Stimulated activated CD8-positive, alpha-beta memory T cell treated with anti-CD3 and anti-CD28 coated beads, Interleukin-4, amount 100 ng/mL, for 48 hours (primary cell): ENCODE results near the gene MAGEA11.
"Not testable (repeated sequence)": the region's sequence is repeated elsewhere in the genome, so short reads cannot be mapped to it uniquely, and the experiment has no call there.

ENCODE experiments used
- DNase-seq: peaks from one replicate; pipeline ENCODE4 v3.0.0-alpha.2; 2020

MAGEA11 gene, protein sequence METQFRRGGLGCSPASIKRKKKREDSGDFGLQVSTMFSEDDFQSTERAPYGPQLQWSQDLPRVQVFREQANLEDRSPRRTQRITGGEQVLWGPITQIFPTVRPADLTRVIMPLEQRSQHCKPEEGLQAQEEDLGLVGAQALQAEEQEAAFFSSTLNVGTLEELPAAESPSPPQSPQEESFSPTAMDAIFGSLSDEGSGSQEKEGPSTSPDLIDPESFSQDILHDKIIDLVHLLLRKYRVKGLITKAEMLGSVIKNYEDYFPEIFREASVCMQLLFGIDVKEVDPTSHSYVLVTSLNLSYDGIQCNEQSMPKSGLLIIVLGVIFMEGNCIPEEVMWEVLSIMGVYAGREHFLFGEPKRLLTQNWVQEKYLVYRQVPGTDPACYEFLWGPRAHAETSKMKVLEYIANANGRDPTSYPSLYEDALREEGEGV

DNA sequence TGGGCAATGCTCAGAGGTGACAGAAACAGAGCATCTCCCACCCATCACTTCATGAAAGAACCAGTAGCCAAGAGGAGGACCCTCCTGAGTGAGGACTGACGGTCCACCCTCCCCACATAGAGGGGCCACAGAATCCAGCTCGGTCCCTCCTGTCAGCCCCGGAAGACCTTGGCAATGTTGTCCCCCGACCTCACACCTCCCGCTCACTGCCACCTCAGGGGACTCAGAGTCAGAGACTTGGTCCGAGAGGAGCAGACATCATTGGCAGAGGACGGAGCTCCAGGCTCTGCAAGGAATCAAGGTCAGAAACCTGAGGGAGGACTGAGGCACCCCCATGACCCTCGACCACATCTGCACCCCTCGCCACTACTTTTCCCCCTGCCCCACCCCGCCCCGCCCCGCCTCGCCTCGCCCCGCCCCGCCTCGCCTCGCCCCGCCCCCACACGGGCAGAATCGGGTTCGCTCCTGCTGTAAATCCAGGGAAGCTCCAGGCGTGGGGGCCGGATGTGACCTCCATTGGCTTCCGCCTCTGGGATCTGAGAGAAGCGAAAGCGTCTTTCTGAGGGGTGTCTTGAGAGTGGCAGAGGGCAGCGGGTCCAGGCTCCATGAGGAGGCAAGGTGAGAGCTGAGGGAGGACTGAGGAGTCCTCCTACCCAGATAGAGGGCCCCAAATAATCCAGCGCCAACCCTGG, at the start of gene MAGEA11:
MAGEA11 (plus strand) TSS at position 516 of the 692 bp plus-strand sequence. CDS start 1,100 bp downstream, outside the sequence.
- no peak for DNase-seq

DNA sequence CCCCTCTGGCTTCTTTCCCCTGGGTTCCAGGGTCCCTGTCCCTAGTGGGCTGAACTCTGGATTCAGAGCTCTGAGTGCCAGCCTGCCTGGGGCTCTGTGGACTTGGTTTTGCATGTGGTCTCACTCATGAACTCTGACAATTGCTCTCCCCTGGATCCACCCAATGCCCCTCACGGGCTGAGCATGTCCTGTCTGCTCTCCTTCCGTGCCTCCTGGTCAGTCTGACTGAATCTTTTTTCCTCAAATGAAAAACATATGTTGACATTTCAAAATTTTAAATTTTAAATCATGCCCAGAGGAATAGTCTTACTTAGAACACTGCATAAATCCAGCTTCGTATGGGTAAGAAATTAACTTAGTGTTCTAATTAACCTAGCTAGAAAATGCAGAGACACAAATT, 36.8 kb upstream of the MAGEA11 start:
- not testable (repeated sequence) for DNase-seq

GRCh38 chrX:149675554-149675953, 36.3 kb upstream of the MAGEA11 start:
- DNase-seq, result not testable (repeated sequence)

DNA sequence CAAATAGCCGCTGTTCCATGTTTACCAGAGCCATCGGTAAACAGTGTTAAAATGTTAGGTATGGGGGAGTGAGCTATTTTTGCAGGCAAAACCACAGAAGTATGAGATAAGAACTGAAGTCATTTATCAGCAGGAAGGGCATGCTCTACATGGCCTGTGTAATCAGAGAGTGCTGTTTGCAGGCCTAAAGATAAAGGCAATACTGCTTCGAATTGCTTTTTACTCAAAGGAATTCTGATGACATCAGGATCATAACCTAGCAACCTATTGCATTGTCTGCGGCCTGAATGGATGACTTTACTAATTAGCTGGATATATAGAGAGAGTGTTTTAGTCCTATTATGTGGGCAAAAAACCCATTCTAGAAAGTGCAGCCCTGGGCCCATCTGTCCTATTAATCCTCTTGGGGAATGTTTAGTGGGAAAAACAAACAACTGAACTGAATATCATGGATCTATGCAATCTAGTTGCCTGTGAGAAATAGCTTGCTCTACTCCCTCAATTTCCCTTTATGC, 32.6 kb upstream of the MAGEA11 start:
- not testable (repeated sequence) for DNase-seq

GRCh38 chrX:149681182-149681581, 30.7 kb upstream of the MAGEA11 start:
- no peak for DNase-seq

- DNase-seq, result no peak
These were observed 29.8 kb upstream of the MAGEA11 start for GRCh38 chrX:149682031-149682430.

- no peak for DNase-seq
These were observed 28.6 kb upstream of the MAGEA11 start for GRCh38 chrX:149682956-149683947.

DNA sequence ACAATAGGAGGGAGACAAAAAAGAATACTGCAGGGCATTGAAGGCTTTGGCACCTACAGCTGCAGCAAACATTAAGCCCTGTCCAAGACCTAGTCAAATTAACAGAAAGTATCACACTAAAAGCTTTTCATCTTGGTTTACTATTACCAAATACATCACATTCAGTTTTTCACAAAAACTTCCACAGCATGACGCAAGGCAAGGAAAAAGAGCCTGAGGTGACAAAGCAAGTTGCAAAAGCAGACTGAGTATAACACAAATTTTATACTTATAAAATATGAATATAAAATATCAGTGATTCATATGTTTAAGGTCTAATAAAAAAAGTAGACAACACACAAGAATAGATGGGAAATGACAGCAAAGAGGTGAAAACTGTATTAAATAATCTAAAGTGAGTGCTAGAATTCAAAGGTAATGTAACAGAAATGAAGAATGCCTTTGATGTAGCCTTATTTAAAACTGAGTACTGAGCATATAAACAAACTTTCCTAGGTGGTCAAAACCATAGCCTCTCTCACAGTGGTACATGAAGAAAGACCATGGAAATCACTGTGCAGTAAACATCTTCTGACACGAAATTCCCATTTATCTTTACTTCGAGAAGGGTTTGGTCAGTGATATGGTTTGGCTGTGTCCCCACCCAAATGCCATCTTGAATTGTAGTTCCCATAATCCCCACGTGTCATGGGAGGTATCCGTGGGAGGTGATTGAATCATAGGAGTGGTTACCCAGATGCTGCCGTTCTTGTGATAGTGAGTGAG, 27.7 kb upstream of the MAGEA11 start:
- DNase-seq, result no peak

DNA sequence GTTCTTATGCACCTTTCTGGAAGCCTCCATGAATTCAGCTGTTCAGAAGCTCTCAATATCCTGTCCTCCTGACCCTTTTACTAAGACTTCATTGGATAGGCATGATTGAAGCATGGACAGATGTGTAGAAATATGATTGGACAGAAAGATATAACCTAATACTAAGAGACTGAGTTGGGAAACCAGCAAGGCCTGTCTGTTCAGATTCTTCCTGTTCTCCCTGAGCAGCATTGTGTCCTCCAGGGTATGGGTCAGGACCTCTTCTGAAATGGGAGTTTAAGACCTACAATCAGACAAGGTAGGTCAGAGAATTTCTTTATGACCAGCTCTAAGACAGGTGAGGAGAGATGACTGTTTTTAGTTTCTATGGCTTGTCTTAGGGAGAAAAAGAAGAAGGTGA, 23.9 kb upstream of the MAGEA11 start:
- DNase-seq, result no peak

DNA sequence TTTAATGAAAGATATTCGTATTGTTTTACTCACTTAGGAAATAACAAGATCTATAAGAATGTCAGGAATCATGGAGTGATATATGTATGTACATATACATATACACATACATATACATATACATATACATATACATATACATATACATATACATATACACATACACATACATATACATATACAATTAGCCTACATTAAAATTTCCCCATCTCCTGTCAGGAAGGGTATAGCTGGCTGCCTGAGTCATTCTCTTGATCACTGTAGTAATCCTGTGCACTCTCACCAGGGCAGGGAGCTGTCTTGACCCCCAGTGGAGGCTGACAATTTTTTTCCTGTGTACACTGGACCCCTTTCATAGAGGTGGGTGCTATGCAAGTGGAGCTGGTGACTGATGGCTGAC, 23.3 kb upstream of the MAGEA11 start:
- DNase-seq, result no peak

DNA sequence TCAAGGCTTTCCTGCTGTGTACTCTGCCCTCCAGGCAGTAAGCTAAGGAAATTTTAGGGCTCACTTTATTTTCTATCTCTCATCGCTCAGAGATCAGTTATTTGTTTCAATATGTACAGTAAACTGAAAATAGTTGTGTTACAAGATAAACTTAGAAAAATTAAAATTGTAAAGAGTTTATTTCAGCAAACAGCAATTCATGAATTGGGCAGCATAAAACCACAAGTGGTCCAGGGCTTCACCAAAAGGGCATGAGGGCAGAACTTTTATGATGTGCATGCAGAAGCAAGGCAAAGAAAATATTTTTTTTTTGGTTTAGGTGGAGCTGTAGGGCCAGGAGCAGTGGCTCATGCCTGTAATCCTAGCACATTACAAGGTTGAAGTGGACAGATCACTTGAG, 20.1 kb upstream of the MAGEA11 start:
- DNase-seq, result no peak

DNA sequence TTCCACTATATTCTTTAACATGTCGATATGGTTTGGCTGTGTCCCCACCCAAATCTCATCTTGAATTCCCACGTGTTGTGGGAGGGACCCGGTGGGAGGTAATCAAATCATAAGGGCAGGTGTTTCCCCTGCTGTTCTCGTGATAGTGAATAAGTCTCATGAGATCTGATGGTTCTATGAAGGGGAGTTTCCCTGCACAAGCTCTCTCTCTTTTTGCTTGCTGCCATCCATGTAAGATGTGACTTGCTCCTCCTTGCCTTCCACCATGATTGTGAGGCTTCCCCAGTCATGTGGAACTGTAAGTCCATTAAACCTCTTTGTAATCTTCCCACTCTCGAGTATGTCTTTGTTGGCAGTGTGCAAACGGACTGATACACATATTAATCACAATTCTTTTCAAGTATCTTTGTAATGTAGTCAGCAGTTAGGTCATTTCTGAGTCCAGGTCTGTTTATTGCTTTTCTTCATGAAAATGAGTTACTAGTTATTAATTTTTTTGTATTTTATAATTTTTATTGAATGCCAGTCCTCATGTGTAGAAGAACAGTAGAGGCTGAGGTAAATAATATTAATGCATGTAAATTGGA, 19.1 kb upstream of the MAGEA11 start:
- DNase-seq, result not testable (repeated sequence)

DNA sequence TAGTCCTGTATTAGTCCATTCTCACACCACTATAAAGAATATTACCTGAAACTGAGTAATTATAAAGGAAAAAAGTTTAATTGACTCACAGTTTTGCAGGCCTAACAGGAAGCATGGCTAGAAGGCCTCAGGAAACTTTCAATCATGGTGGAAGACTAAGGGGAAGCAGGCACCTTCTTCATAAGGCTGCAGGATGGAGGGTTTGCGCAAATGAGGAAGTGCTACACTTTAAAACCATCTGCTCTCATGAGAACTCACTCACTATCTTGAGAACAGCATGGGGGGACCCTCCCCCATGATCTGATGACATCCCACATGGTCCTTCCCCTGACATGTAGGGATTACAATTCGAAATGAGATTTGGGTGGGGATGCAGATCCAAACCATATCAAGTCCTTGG, 12.1 kb upstream of the MAGEA11 start:
- DNase-seq, result no peak

DNA sequence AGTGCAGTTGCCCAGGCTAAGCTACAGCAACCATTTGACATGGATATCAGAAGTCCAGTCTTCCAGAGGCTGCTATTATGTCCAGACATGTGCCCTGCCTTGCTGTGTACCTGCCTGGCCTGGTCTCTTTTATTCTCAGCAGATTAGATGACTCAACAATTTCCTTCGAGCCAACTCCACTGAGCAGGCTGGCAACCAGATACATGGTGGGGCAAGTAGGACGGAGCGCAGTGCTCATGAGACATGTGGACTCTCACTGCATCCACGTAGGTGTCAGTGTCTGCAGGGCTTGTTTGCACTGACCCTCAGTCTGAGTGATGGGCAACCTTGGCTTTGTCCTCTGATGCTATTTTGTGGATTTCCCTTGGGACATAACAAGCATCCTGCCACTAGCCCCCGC, 7.2 kb upstream of the MAGEA11 start:
- no peak for DNase-seq

DNA sequence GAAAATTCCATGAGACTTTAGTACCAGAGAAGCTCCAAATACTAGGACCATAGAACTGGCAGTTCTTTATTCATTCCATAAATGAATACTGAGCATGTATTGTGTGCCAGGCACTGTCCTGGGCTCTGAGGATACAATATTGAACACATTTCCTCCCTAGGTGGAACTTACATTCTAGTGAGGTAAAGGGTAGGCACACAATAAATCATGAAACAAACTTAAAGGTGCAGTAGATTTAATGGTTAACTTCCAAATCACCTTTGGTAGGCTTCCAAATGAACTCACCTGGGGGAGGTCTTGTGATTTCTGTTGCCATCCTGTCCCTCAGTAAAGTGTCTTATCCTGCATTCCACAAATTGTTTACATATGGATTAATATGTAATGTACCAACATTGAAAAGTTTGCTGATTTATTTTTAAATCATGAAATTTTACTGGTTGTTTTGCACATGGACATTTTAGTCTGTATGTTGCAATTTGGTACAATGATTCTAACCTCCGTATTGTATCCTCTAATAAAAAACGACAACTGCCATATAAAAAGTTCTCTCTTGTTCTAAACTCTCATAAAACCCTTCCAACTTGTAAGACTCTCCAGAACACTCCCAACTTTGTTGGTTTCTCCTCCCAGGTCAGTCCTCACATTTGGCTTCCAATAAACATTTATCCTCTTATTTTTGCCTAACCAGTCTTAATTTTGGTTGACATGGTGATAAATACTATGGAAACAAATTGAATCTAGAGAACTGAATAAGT, 4.5 kb upstream of the MAGEA11 start:
- DNase-seq, result no peak

- no peak for DNase-seq
These were observed 971 bp downstream of the MAGEA11 start for GRCh38 chrX:149712831-149713230.

DNA sequence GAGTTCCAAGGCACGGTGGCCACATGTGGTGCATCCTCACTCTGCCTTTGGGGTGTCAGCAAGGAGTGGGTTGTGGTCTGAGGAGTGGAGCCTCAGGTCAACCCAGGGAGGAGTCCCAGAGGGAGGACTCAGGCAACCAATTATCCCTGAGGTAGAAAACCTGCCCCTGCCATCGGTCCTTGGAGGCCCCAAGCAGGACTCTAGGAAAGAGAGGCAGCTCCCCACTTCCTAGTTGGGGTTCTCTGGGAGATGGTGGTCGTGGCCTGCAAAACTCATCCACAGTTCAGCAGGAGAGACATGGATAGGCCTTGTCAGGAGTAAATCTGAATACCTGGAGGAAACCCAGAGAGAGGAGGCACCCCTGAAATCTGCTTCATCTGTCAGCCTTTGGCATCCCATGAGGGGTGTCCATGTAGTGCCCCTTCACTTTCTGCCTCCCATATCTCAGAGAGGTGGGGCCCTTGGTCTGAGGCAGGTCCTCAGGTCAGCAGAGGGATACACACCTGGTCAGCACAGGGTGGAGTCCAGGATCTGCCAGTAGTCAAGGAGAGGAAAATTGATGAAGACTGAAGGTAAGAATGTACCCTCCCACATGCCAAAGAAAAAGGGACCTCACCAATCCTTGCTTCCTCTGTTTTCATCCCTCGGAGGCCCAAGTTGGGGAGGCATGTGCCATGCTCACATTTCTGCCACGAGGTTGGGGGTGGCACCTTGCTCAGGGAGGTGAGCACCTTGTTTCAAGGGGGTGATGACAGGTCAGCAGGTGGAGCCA, 1.6 kb downstream of the MAGEA11 start:
- DNase-seq, result no peak

GRCh38 chrX:149715468-149715867, 3.6 kb downstream of the MAGEA11 start:
- no peak for DNase-seq

DNA sequence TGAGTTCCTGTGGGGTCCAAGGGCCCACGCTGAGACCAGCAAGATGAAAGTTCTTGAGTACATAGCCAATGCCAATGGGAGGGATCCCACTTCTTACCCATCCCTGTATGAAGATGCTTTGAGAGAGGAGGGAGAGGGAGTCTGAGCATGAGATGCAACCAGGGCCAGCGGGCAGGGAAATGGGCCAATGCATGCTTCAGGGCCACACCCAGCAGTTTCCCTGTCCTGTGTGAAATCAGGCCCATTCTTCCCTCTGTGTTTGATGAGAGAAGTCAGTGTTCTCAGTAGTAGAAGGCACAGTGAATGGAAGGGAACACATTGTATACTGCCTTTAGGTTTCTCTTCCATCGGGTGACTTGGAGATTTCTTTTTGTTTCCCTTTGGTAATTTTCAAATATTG, 4.8 kb downstream of the MAGEA11 start:
- DNase-seq, result no peak

GRCh38 chrX:149717803-149718202, 5.9 kb downstream of the MAGEA11 start:
- no peak for DNase-seq
